WI38 (cell line): ENCODE data around the gene OR6B3.

ENCODE experiments used
- H3K4me3 ChIP-seq: 2 replicates; pipeline ENCODE4 v1.5.1; 2011; ENCODE audit warnings: low read depth, mild to moderate bottlenecking, control low read depth, low read length
- CTCF ChIP-seq: IDR thresholded peaks from 2 replicates; pipeline ENCODE4 v1.5.1; 2012; ENCODE audit warnings: low read depth, mild to moderate bottlenecking, control low read depth, low read length

Gene OR6B3

GRCh38 chr2:240014327-240014726 lies 39.0 kb downstream of the OR6B3 start:
- no peak overlapping the region for H3K4me3 ChIP-seq
- TF ChIP-seq CTCF: no peak

- H3K4me3 ChIP-seq: no peak overlapping the region
- TF ChIP-seq CTCF: peak; percentile 7; the same call in 1 of the 2 replicates
Observed at GRCh38 chr2:240013343-240013742, 40.0 kb downstream of the OR6B3 start.

- no peak for TF ChIP-seq CTCF
- no peak overlapping the region for H3K4me3 ChIP-seq
Observed at GRCh38 chr2:240002983-240003382, 50.3 kb downstream of the OR6B3 start.

- TF ChIP-seq CTCF: no peak
- H3K4me3 ChIP-seq: no peak overlapping the region
Observed at GRCh38 chr2:240000671-240001070, 52.6 kb downstream of the OR6B3 start.

GRCh38 chr2:239997686-239998409 lies 55.5 kb downstream of the OR6B3 start:
- TF ChIP-seq CTCF: no peak

More at GRCh38 chr2:239997686-239998409, 55.5 kb downstream of the OR6B3 start:
- H3K4me3 ChIP-seq: no peak overlapping the region
